ENCODE results near the gene PCDH18.

Gene PCDH18

GRCh38 chr4:137535718-137536117 is 3.4 kb upstream of the PCDH18 start:
- no peak for TF ChIP-seq CTCF (conservative IDR thresholded peaks at IDR 0.05)

GRCh38 chr4:137534516-137534915 is 2.2 kb upstream of the PCDH18 start:
- no peak for TF ChIP-seq CTCF (conservative IDR thresholded peaks at IDR 0.05)
- H3K27ac ChIP-seq = no peak overlapping the region

More at GRCh38 chr4:137535718-137536117, 3.4 kb upstream of the PCDH18 start:
- H3K27ac ChIP-seq = no peak overlapping the region

GRCh38 chr4:137533855-137534254 is 1.6 kb upstream of the PCDH18 start:
- no peak for TF ChIP-seq CTCF (conservative IDR thresholded peaks at IDR 0.05)
- no peak overlapping the region for H3K27ac ChIP-seq

- no peak overlapping the region for H3K27ac ChIP-seq
- TF ChIP-seq CTCF (conservative IDR thresholded peaks at IDR 0.05) = no peak
Measured at GRCh38 chr4:137532869-137533236, 559 bp upstream of the PCDH18 start.

GRCh38 chr4:137531168-137531985 is 917 bp downstream of the PCDH18 start:
- H3K27ac ChIP-seq = no peak overlapping the region

GRCh38 chr4:137530176-137530575 is 2.1 kb downstream of the PCDH18 start:
- no peak overlapping the region for H3K27ac ChIP-seq
- TF ChIP-seq CTCF (conservative IDR thresholded peaks at IDR 0.05) = no peak

More at GRCh38 chr4:137531168-137531985, 917 bp downstream of the PCDH18 start:
- TF ChIP-seq CTCF (conservative IDR thresholded peaks at IDR 0.05) = no peak

- no peak overlapping the region for H3K27ac ChIP-seq
- TF ChIP-seq CTCF (conservative IDR thresholded peaks at IDR 0.05) = no peak
Measured at GRCh38 chr4:137529432-137529831, 2.9 kb downstream of the PCDH18 start.

Measured in VCaP (cell line).